Brain microvascular endothelial cell (primary cell): ENCODE results near the gene DNAJB13.

Experiments
- DNase-seq: peaks from one replicate; pipeline ENCODE4 v3.0.0-alpha.2; 2020
- H3K27ac ChIP-seq: fragments of 250-450 bp; sonication (Bioruptor Pico); 2 replicates; pipeline ENCODE4 v1.5.1; 2020; ENCODE audit warnings: mild to moderate bottlenecking, moderate library complexity
- H3K27me3 ChIP-seq: fragments of 250-450 bp; sonication (Bioruptor Pico); replicated peaks from 2 replicates; pipeline ENCODE4 v1.5.1; 2020; ENCODE audit warnings: mild to moderate bottlenecking
- H3K36me3 ChIP-seq: fragments of 250-450 bp; sonication (Bioruptor Pico); replicated peaks from 2 replicates; pipeline ENCODE4 v1.5.1; 2020; ENCODE audit warnings: mild to moderate bottlenecking
- H3K4me3 ChIP-seq: 2 replicates; pipeline ENCODE4 v1.5.1; 2011; ENCODE audit warnings: low read depth, mild to moderate bottlenecking, control low read depth, low read length, moderate library complexity
- in situ Hi-C: cut with HindIII; loops from 2 replicates; pipeline ENCODE4 v1.10.0; 2017; ENCODE audit warnings: low sequenced_read_pairs, low pct_ligation_motif_present
- TF ChIP-seq, protein P1 (sequence below): IDR thresholded peaks from 2 replicates; pipeline ENCODE4 v1.5.1; 2011; ENCODE audit warnings: low read depth, mild to moderate bottlenecking, moderate library complexity, low read length, control low read depth, inconsistent platforms; ENCODE audit errors: missing control alignments

The DNAJB13 gene

DNA sequence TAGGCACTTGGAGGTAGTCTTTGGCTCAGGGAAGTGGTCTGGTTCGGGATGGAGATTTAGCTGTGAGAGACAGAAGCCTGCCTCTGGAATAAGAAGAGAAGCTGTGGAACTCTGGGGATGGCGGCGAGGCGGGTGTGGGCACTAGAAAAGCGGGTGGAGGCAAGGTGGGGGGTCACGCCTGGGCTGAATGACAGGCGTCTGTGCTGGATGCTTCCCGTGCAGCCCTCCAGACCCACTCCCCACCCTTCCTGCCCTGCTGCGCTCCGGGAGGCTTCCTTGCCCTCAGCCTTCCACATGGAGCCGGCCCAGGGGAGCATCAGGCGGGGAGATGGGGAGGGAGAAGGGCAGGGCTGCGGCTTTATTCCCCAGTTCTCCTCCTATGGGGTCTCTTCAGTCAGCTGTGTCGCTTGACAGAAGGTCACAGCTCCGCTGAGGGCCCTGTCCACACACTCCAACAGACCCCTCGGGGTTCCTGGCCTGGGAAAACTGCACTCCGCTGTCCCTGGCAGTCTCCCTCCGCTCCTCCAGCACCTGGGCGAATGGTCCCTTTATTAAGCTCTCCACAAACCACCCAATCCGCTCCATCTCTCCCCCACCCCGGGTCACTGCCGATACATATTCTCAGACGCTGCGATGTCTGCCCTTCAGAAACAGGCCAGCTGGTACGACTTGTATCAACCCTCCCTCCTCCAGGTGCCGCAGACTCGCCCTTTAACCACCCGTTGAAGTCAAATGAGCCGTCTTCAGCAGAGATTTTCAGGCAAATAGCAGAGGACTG, 6.2 kb downstream of the DNAJB13 start:
- no peak for DNase-seq
- no peaks in the 10 kb centered on the region for H3K36me3 ChIP-seq
- no peak overlapping the region for H3K4me3 ChIP-seq
- H3K27ac ChIP-seq, result no peak overlapping the region
- in situ Hi-C loops, result no loop called here
- TF ChIP-seq, protein P1, sequence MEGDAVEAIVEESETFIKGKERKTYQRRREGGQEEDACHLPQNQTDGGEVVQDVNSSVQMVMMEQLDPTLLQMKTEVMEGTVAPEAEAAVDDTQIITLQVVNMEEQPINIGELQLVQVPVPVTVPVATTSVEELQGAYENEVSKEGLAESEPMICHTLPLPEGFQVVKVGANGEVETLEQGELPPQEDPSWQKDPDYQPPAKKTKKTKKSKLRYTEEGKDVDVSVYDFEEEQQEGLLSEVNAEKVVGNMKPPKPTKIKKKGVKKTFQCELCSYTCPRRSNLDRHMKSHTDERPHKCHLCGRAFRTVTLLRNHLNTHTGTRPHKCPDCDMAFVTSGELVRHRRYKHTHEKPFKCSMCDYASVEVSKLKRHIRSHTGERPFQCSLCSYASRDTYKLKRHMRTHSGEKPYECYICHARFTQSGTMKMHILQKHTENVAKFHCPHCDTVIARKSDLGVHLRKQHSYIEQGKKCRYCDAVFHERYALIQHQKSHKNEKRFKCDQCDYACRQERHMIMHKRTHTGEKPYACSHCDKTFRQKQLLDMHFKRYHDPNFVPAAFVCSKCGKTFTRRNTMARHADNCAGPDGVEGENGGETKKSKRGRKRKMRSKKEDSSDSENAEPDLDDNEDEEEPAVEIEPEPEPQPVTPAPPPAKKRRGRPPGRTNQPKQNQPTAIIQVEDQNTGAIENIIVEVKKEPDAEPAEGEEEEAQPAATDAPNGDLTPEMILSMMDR, result no peak
- no peaks in the 10 kb centered on the region for H3K27me3 ChIP-seq

DNA sequence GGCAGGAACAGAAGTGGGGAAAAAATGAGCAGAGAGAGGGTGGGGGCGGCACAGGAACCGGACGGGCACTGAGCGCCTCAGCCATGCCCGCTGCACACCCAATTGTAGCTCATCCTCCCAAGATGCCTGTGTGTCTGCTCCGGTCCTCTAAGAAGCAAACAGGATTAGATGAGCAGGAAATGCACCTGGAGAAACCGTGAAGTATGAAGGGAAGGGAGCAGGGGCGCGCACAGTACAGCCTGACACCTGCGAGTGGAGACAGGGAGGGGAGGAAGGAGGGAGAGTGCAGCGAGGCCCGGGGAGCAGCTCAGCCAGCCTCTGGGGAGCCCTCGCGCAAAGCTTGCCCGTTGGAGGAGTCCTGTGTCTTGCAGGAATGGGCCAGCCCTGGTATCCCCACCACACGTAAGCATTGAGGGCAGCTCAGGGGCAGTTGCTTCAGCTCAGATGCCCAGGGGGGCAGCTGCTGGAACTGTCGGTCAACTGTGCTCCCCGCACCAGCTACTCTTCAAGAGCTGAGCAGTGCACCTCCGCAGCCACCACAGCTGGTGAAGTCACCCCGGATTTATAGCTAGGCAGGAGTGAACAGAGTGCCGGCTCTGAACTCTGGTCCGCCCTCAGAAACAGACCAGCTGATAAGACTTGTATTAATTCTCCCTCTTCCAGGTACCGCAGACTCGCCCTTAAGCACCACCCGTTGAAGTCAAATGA, 7.0 kb downstream of the DNAJB13 start:
- TF ChIP-seq, protein P1, result no peak
- no peak for DNase-seq
- no peak overlapping the region for H3K27ac ChIP-seq
- H3K4me3 ChIP-seq, result no peak overlapping the region
- H3K36me3 ChIP-seq, result no peaks in the 10 kb centered on the region
- in situ Hi-C loops, result no loop called here
- H3K27me3 ChIP-seq, result no peaks in the 10 kb centered on the region

DNA sequence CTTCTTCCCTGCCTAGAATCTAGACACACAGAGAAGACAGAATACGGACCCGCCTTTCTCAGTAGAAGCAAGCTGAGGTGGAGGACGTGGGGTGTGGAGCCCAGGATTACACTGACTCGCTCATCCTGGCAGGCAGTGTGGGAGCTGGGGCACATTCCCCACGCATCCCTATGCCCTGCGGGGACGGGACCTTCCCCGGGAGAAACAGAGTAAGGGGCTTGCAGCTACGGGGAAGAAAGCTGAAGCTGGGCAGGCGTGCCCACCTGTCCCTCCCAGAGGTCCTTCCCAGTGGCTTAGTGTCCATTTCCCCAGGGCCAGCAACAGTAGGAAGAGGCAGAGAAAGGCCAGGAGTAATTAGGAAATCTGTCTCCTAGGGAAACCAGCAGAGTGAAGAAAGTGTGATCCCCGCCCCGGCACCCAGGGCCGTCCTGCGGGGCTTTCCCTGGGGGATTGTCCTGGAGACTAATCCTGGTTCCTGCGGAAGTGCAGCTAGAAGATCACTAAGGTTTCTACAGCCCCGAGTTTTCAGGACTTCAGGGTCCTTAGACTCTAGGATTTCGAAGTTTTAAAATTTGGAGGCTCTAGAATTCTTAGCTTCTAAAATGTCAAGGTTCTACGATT, 7.8 kb downstream of the DNAJB13 start:
- TF ChIP-seq, protein P1, result no peak
- Histone ChIP-seq H3K36me3 (no peaks in the 10 kb centered on the region), H3K27me3 (no peaks in the 10 kb centered on the region), H3K27ac (no peak overlapping the region), H3K4me3 (no peak overlapping the region)
- DNase-seq, result no peak
- in situ Hi-C loops, result no loop called here

DNA sequence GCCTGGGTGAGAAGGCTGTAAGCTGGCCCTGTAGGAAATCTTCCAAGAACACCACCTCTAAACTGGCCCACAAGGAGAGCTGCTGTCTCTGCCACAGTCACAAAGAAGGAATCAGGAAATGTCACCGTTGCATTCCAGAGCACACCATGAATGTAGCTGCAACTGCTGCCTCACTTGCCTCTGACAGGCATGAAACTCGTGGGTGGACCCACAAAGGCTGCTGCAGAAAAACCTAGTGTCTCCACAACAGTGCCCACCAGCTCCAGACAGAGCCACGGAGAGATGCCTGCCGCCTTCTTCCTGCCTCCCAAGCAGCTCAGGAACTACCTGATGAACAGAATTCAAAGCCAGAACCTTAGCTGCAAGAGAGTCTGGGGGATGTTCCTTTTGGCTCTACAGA, 10.5 kb downstream of the DNAJB13 start:
- in situ Hi-C loops, result no loop called here
- Histone ChIP-seq H3K36me3 (no peaks in the 10 kb centered on the region), H3K27me3 (no peaks in the 10 kb centered on the region), H3K27ac (no peak overlapping the region), H3K4me3 (no peak overlapping the region)
- DNase-seq, result no peak
- TF ChIP-seq, protein P1, result no peak

DNA sequence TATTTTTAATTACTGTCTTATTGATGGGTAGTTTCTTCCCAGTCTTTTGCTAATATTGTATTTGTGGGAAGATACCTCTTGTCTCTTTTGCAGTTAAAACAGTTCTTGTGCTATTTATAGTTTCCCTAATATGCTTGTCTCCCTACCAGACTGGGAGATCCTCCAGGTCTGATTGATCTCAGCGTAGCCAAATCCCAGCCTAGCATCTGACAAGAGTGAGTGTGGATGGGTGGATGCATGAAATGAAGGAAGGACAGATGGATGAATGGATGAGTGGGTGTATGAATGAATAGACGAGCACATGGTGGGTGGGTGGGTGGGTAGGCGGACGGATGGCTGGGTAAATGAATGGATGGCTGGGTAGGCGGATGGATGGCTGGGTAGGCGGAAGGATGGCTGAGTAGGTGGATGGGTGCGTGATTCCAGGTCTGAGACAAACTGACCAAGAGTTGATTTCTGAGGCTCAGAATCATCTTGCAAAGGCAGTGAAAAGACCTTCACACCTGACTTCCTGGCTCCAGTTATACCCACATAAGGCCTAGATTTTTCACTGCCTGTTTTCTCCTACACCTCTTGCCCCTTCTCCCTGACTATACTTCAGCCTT, 11.4 kb downstream of the DNAJB13 start:
- DNase-seq, result no peak
- Histone ChIP-seq H3K27me3 (no peaks in the 10 kb centered on the region), H3K4me3 (no peak overlapping the region), H3K36me3 (no peaks in the 10 kb centered on the region), H3K27ac (no peak overlapping the region)
- TF ChIP-seq, protein P1, result no peak
- in situ Hi-C loops, result no loop called here
